ENCODE measurements around the gene SOCS3. TPM values are rescaled to one million over a fixed set of nuclear protein-coding genes. Genes with fewer than 3 reads are reported as not detected.
A peak's percentile ranks its signal among the peaks of the same experiment; 100 is the strongest.

The SOCS3 gene
- total RNA-seq, 1 donor from 2014 or later, result 5.4 TPM

- Mint-ChIP-seq H3K36me3 (ENCODE audit: insufficient read depth) (no peaks in the 10 kb centered on the region), H3K4me3 (ENCODE audit: low read depth) (no peak overlapping the region), H3K4me1 (ENCODE audit: low read depth) (peaks cover 18% of the 10 kb centered on the region), H3K9me3 (ENCODE audit: low read depth) (no peaks in the 10 kb centered on the region), H3K27ac (no peak overlapping the region), H3K27me3 (peaks cover 9% of the 10 kb centered on the region)
- DNase-seq (ENCODE audit: low spot score, unreplicated experiment), result no peak
- TF ChIP-seq, protein P1, sequence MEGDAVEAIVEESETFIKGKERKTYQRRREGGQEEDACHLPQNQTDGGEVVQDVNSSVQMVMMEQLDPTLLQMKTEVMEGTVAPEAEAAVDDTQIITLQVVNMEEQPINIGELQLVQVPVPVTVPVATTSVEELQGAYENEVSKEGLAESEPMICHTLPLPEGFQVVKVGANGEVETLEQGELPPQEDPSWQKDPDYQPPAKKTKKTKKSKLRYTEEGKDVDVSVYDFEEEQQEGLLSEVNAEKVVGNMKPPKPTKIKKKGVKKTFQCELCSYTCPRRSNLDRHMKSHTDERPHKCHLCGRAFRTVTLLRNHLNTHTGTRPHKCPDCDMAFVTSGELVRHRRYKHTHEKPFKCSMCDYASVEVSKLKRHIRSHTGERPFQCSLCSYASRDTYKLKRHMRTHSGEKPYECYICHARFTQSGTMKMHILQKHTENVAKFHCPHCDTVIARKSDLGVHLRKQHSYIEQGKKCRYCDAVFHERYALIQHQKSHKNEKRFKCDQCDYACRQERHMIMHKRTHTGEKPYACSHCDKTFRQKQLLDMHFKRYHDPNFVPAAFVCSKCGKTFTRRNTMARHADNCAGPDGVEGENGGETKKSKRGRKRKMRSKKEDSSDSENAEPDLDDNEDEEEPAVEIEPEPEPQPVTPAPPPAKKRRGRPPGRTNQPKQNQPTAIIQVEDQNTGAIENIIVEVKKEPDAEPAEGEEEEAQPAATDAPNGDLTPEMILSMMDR (IDR thresholded peaks at IDR 0.05; ENCODE audit: unreplicated experiment), result no peak
Observed at GRCh38 chr17:78372841-78373240, 13.0 kb upstream of the SOCS3 start.

GRCh38 chr17:78371056-78371455 is 11.2 kb upstream of the SOCS3 start:
- H3K4me3 Mint-ChIP-seq (ENCODE audit: low read depth), result no peak overlapping the region
- H3K9me3 Mint-ChIP-seq (ENCODE audit: low read depth), result no peaks in the 10 kb centered on the region
- no peaks in the 10 kb centered on the region for H3K36me3 Mint-ChIP-seq (ENCODE audit: insufficient read depth)
- DNase-seq (ENCODE audit: low spot score, unreplicated experiment), result no peak
- peaks cover 7% of the 10 kb centered on the region for H3K27me3 Mint-ChIP-seq
- TF ChIP-seq, protein P1 (IDR thresholded peaks at IDR 0.05; ENCODE audit: unreplicated experiment), result no peak
- peaks cover 24% of the 10 kb centered on the region for H3K4me1 Mint-ChIP-seq (ENCODE audit: low read depth)
- H3K27ac Mint-ChIP-seq, result no peak overlapping the region

DNA sequence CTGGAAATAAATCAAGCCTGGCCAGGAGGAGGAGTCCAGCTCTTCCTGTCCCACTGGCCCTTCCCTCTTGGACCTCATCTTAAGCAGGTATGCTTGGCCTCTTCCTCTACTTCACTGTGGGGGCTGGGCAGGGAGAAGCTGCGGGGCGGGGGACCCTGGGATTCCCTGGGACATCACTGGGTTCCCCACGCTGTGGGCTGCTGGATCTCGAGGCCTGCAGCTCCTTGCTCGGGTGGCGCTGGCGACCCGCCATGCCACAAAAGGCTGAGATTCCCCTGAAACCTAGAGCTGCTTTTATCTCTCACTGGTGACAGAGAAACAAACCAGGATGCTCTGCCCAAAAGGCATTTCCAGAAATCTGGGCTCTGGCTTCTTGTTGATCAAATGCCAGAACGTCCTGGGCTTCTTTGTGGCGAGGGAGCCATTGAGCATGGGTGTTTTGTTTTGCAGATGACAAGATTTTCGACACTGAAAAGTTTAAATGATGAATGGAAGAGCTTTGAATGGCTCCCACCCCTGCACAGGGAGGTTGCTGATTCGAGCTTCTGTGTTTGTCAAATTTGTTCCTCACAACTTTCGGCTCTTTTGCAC is 10.0 kb upstream of the SOCS3 start:
- Mint-ChIP-seq H3K36me3 (ENCODE audit: insufficient read depth) (no peaks in the 10 kb centered on the region), H3K4me1 (ENCODE audit: low read depth) (peaks cover 31% of the 10 kb centered on the region), H3K4me3 (ENCODE audit: low read depth) (no peak overlapping the region), H3K27me3 (peaks cover 6% of the 10 kb centered on the region), H3K27ac (peak overlapping the region; percentile 71), H3K9me3 (ENCODE audit: low read depth) (no peaks in the 10 kb centered on the region)
- no peak for DNase-seq (ENCODE audit: low spot score, unreplicated experiment)
- TF ChIP-seq, protein P1 (IDR thresholded peaks at IDR 0.05; ENCODE audit: unreplicated experiment), result no peak

DNA sequence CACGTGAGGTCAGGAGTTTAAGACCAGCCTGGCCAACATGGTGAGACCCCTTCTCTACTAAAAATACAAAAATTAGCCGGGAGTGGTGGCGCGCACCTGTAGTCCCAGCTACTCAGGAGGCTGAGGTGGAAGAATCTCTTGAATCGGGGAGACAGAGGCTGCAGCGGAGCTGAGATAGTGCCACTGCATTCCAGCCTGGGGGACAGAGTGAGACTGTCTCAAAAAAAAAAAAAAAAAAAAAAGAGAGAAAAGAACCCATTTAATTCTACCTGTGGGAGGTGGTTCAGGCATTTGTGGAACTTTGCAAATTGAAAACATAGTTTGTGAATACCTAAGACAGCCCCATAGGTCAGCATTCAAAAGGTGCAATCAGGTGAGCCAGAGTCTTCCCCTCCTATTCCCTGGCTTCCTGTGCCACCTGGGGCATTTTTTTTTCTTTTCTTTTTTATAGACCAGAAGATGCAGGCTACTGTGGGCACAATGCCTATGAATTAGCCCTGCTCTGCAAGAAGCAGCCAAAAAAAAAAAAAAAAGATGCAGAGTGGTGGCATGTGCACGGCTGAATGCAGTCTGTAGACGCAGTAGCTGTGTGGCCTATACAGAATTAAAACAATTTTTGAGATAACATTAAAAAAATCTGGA is 9.1 kb upstream of the SOCS3 start:
- H3K4me1 Mint-ChIP-seq (ENCODE audit: low read depth), result peaks cover 29% of the 10 kb centered on the region
- H3K27me3 Mint-ChIP-seq, result peaks cover 3% of the 10 kb centered on the region
- no peaks in the 10 kb centered on the region for H3K36me3 Mint-ChIP-seq (ENCODE audit: insufficient read depth)
- no peak overlapping the region for H3K4me3 Mint-ChIP-seq (ENCODE audit: low read depth)
- H3K27ac Mint-ChIP-seq, result no peak overlapping the region
- TF ChIP-seq, protein P1 (IDR thresholded peaks at IDR 0.05; ENCODE audit: unreplicated experiment), result no peak
- H3K9me3 Mint-ChIP-seq (ENCODE audit: low read depth), result no peaks in the 10 kb centered on the region
- no peak for DNase-seq (ENCODE audit: low spot score, unreplicated experiment)

- H3K27me3 Mint-ChIP-seq, result peaks cover 3% of the 10 kb centered on the region
- no peak overlapping the region for H3K27ac Mint-ChIP-seq
- no peak overlapping the region for H3K4me3 Mint-ChIP-seq (ENCODE audit: low read depth)
- H3K4me1 Mint-ChIP-seq (ENCODE audit: low read depth), result peaks cover 29% of the 10 kb centered on the region
- TF ChIP-seq, protein P1 (IDR thresholded peaks at IDR 0.05; ENCODE audit: unreplicated experiment), result no peak
- no peak for DNase-seq (ENCODE audit: low spot score, unreplicated experiment)
- no peaks in the 10 kb centered on the region for H3K9me3 Mint-ChIP-seq (ENCODE audit: low read depth)
- H3K36me3 Mint-ChIP-seq (ENCODE audit: insufficient read depth), result no peaks in the 10 kb centered on the region
Observed at GRCh38 chr17:78368348-78368747, 8.5 kb upstream of the SOCS3 start.
